ENCODE data around the gene PHACTR2. TPM values are rescaled to one million over a fixed set of nuclear protein-coding genes. Genes with fewer than 3 reads are reported as not detected.
"Not testable (repeated sequence)": the region's sequence is repeated elsewhere in the genome, so short reads cannot be mapped to it uniquely, and the experiment has no call there.

Gene PHACTR2
- total and polyA plus RNA-seq, 3 donors from 2014 or later = 18.3 to 121 (median 102) TPM

- TF ChIP-seq CTCF (IDR thresholded peaks at IDR 0.05) (no peak), POLR2A (IDR thresholded peaks at IDR 0.05) (no peak)
- intact Hi-C loops (cut with DNase I; ENCODE audit: low total_unique reads) = no loop called here
- Histone ChIP-seq H3K9me3 (no peaks in the 10 kb centered on the region), H3K36me3 (ENCODE audit: low read depth, missing control alignments) (no peaks in the 10 kb centered on the region), H3K4me3 (no peak overlapping the region), H3K27me3 (no peaks in the 10 kb centered on the region), H3K27ac (no peak overlapping the region), H3K4me1 (no peaks in the 10 kb centered on the region)
- no peak for DNase-seq
- 33 to 57% methylated on average over 6 of the region's 6 CpGs for WGBS, 2 donors
Observed at GRCh38 chr6:143652841-143653331, 24.9 kb upstream of the PHACTR2 start.

GRCh38 chr6:143655541-143655940, 22.2 kb upstream of the PHACTR2 start:
- Histone ChIP-seq H3K27me3 (no peaks in the 10 kb centered on the region), H3K36me3 (ENCODE audit: low read depth, missing control alignments) (no peaks in the 10 kb centered on the region), H3K4me3 (no peak overlapping the region), H3K9me3 (no peaks in the 10 kb centered on the region), H3K4me1 (no peaks in the 10 kb centered on the region), H3K27ac (no peak overlapping the region)
- DNase-seq = no peak
- TF ChIP-seq POLR2A (IDR thresholded peaks at IDR 0.05) = no peak
- no peak for TF ChIP-seq CTCF (IDR thresholded peaks at IDR 0.05)
- 81 to 84% methylated on average over 5 of the region's 5 CpGs for WGBS, 2 donors
- intact Hi-C loops (cut with DNase I; ENCODE audit: low total_unique reads) = no loop called here

- WGBS, 2 donors = 53 to 70% methylated on average over 4 of the region's 4 CpGs
- H3K36me3 ChIP-seq (ENCODE audit: low read depth, missing control alignments) = no peaks in the 10 kb centered on the region
- no peaks in the 10 kb centered on the region for H3K4me1 ChIP-seq
- no peaks in the 10 kb centered on the region for H3K27me3 ChIP-seq
- no peak overlapping the region for H3K4me3 ChIP-seq
- intact Hi-C loops (cut with DNase I; ENCODE audit: low total_unique reads) = no loop called here
- H3K27ac ChIP-seq = no peak overlapping the region
- TF ChIP-seq POLR2A (IDR thresholded peaks at IDR 0.05) (no peak), CTCF (IDR thresholded peaks at IDR 0.05) (no peak)
- DNase-seq = no peak
- no peaks in the 10 kb centered on the region for H3K9me3 ChIP-seq
Observed at GRCh38 chr6:143656026-143656425, 21.7 kb upstream of the PHACTR2 start.

GRCh38 chr6:143657809-143658208, 20.0 kb upstream of the PHACTR2 start:
- no peak for TF ChIP-seq CTCF (IDR thresholded peaks at IDR 0.05)
- Histone ChIP-seq H3K4me1 (no peaks in the 10 kb centered on the region), H3K27ac (no peak overlapping the region), H3K4me3 (no peak overlapping the region), H3K36me3 (ENCODE audit: low read depth, missing control alignments) (no peaks in the 10 kb centered on the region), H3K27me3 (no peaks in the 10 kb centered on the region), H3K9me3 (no peaks in the 10 kb centered on the region)
- intact Hi-C loops (cut with DNase I; ENCODE audit: low total_unique reads) = no loop called here
- WGBS, 2 donors = 81 to 82% methylated on average over 2 of the region's 2 CpGs
- no peak for DNase-seq

- H3K36me3 ChIP-seq (ENCODE audit: low read depth, missing control alignments); H3K9me3 ChIP-seq; H3K27me3 ChIP-seq; intact Hi-C loops (cut with DNase I; ENCODE audit: low total_unique reads); DNase-seq; H3K27ac ChIP-seq; H3K4me3 ChIP-seq; H3K4me1 ChIP-seq: not testable (repeated sequence)
- WGBS, 2 donors = 92 to 99% methylated on average over 3 of the region's 3 CpGs
Observed at GRCh38 chr6:143660170-143660569, 17.6 kb upstream of the PHACTR2 start.

Data from testis (tissue), 3 donors.